GM23248 (cell line): Measurements from ENCODE around the gene PSMG4. TPM values are rescaled to one million over a fixed set of nuclear protein-coding genes. Genes with fewer than 3 reads are reported as not detected.

ENCODE experiments used
- DNase-seq: peaks from one replicate; pipeline ENCODE4 v3.0.0-alpha.2; 2015
- H2AFZ ChIP-seq: fragments of 200-600 bp; sonication (generic); 2 replicates; pipeline ENCODE4 v1.6.1; 2016; ENCODE audit warnings: antibody characterized with exemption
- H3F3A ChIP-seq: fragments of 200-600 bp; sonication (generic); 2 replicates; pipeline ENCODE4 v1.6.1; 2016; ENCODE audit warnings: mild to moderate bottlenecking, antibody characterized with exemption, mixed run types; ENCODE audit not compliant: insufficient read depth
- H3K27ac ChIP-seq: fragments of 200-600 bp; sonication (generic); 2 replicates; pipeline ENCODE4 v1.5.1; 2016; ENCODE audit warnings: mild to moderate bottlenecking
- H3K27me3 ChIP-seq: fragments of 200-600 bp; sonication (generic); replicated peaks from 2 replicates; pipeline ENCODE4 v1.6.1; 2016; ENCODE audit warnings: mild to moderate bottlenecking; ENCODE audit not compliant: insufficient read depth
- H3K36me3 ChIP-seq: fragments of 200-600 bp; sonication (generic); 2 replicates; pipeline ENCODE4 v1.6.1; 2016; ENCODE audit warnings: low read depth, mild to moderate bottlenecking
- H3K4me1 ChIP-seq: fragments of 200-600 bp; sonication (generic); 2 replicates; pipeline ENCODE4 v1.6.1; 2016; ENCODE audit warnings: mild to moderate bottlenecking; ENCODE audit not compliant: insufficient read depth
- H3K4me2 ChIP-seq: fragments of 200-600 bp; sonication (generic); one replicate; pipeline ENCODE4 v1.6.1; 2016; ENCODE audit warnings: mild to moderate bottlenecking; ENCODE audit not compliant: unreplicated experiment
- H3K4me3 ChIP-seq: fragments of 200-600 bp; sonication (generic); 2 replicates; pipeline ENCODE4 v1.5.1; 2016; ENCODE audit warnings: mild to moderate bottlenecking
- H3K79me2 ChIP-seq: fragments of 200-600 bp; sonication (generic); 2 replicates; pipeline ENCODE4 v1.6.1; 2016; ENCODE audit warnings: mild to moderate bottlenecking; ENCODE audit not compliant: insufficient read depth
- H3K9ac ChIP-seq: fragments of 200-600 bp; sonication (generic); 2 replicates; pipeline ENCODE4 v1.6.1; 2016; ENCODE audit warnings: mild to moderate bottlenecking
- H3K9me2 ChIP-seq: fragments of 200-600 bp; sonication (generic); 2 replicates; pipeline ENCODE4 v1.6.1; 2016; ENCODE audit warnings: mixed run types, mild to moderate bottlenecking, moderate library complexity; ENCODE audit not compliant: insufficient read depth
- H3K9me3 ChIP-seq: fragments of 200-600 bp; sonication (generic); one replicate; pipeline ENCODE4 v1.6.1; 2017; ENCODE audit warnings: low read depth
- H4K20me1 ChIP-seq: fragments of 200-600 bp; sonication (generic); 2 replicates; pipeline ENCODE4 v1.6.0; 2016; ENCODE audit not compliant: insufficient read depth
- EZH2 ChIP-seq: fragments of 200-600 bp; sonication (generic); IDR thresholded peaks from 2 replicates; pipeline ENCODE4 v1.6.1; 2018; ENCODE audit warnings: antibody characterized with exemption, mild to moderate bottlenecking; ENCODE audit not compliant: insufficient read depth, poor library complexity, severe bottlenecking
- EZH2phosphoT487 ChIP-seq: fragments of 200-600 bp; sonication (generic); IDR thresholded peaks from 2 replicates; pipeline ENCODE4 v1.6.1; 2018; ENCODE audit warnings: antibody characterized with exemption, moderate library complexity, mild to moderate bottlenecking, low read depth; ENCODE audit not compliant: insufficient read depth
- WGBS, 2 experiments: methylation state at CpG; one replicate each; pipeline ENCODE4 v1.1.6; 2015 to 2017; ENCODE audit warnings: low lambda C conversion rate in 2 of 2, low coverage in 1 of 2; ENCODE audit errors: missing lambda C conversion rate in 2 of 2; 5-methylcytosine and 5-hydroxymethylcytosine counted together
- in situ Hi-C: fragments of 300-500 bp; cut with MboI; formaldehyde crosslinking; loops from 2 replicates; pipeline ENCODE4 v1.15.0; 2020
- polyA plus RNA-seq: library from polyadenylated mRNA; unstranded; fragments of >200 nt; fragmentation: Nextera tagmentation; extraction: Ambion mirVana; gene quantifications from 2 replicates; pipeline ENCODE4 v1.2.1, GENCODE V29; 2016
- total RNA-seq: library from RNA; depleted of rRNA; stranded (reverse); fragments of >200 nt; shearing (Covaris generic); gene quantifications from 2 replicates; pipeline ENCODE4 v1.2.3, GENCODE V29; 2014

The PSMG4 gene
- total and polyA plus RNA-seq, 2 experiments from 2014 or later = 20.0 to 46.9 TPM

DNA sequence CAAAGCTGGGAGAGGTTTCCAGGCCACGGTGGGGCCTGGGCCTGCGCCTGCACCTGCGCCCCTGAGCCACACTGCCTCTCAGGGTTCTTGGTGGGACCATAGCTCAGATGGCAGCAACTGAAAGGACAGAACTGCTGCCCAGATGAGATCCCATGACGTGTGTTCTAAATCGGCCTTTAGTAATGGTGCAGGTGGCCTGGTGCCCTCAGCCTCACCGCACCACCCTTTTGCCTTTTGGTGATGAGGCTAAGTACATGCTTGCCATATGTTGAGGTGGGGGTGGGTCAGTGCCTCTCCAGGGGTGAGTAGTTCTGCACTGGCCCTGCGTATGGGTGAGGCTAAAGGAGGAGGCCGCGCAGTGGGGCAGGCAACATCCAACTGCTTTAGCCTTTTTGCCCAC lies 7.4 kb downstream of the PSMG4 start:
- peaks cover 44% of the 10 kb centered on the region for H3K79me2 ChIP-seq
- 51 to 53% methylated on average over 9 of the region's 9 CpGs for WGBS, 2 experiments
- H3F3A ChIP-seq = no peaks in the 10 kb centered on the region
- TF ChIP-seq EZH2phosphoT487 (no peak), EZH2 (no peak)
- no peak overlapping the region for H3K4me3 ChIP-seq
- no peak overlapping the region for H3K4me2 ChIP-seq
- H3K9me2 ChIP-seq = no peaks in the 10 kb centered on the region
- no peaks in the 10 kb centered on the region; the same call in 1 of the 2 replicates for H3K36me3 ChIP-seq
- no peak overlapping the region for H2AFZ ChIP-seq
- in situ Hi-C loops = no loop called here
- no peaks in the 10 kb centered on the region for H3K4me1 ChIP-seq
- H4K20me1 ChIP-seq = no peaks in the 10 kb centered on the region
- no peak for DNase-seq
- H3K27ac ChIP-seq = no peak overlapping the region
- no peak overlapping the region for H3K9ac ChIP-seq
- no peaks in the 10 kb centered on the region for H3K27me3 ChIP-seq
- no peaks in the 10 kb centered on the region for H3K9me3 ChIP-seq

- no peaks in the 10 kb centered on the region for H4K20me1 ChIP-seq
- no peak for TF ChIP-seq EZH2phosphoT487
- TF ChIP-seq EZH2 = no peak
- no peak overlapping the region for H3K4me2 ChIP-seq
- no peaks in the 10 kb centered on the region for H3F3A ChIP-seq
- H3K79me2 ChIP-seq = peaks cover 34% of the 10 kb centered on the region
- no peak overlapping the region for H3K27ac ChIP-seq
- WGBS, 2 experiments = 78 to 83% methylated on average over 4 to 5 of the region's 5 CpGs
- H2AFZ ChIP-seq = no peak overlapping the region
- peaks cover 4% of the 10 kb centered on the region; the same call in 1 of the 2 replicates for H3K36me3 ChIP-seq
- no peak overlapping the region for H3K9ac ChIP-seq
- no peaks in the 10 kb centered on the region for H3K9me2 ChIP-seq
- H3K4me3 ChIP-seq = no peak overlapping the region
- no peaks in the 10 kb centered on the region for H3K4me1 ChIP-seq
- H3K27me3 ChIP-seq = no peaks in the 10 kb centered on the region
- in situ Hi-C loops = no loop called here
- no peak for DNase-seq
- no peaks in the 10 kb centered on the region for H3K9me3 ChIP-seq
These were observed 8.4 kb downstream of the PSMG4 start for GRCh38 chr6:3267162-3267561.

DNA sequence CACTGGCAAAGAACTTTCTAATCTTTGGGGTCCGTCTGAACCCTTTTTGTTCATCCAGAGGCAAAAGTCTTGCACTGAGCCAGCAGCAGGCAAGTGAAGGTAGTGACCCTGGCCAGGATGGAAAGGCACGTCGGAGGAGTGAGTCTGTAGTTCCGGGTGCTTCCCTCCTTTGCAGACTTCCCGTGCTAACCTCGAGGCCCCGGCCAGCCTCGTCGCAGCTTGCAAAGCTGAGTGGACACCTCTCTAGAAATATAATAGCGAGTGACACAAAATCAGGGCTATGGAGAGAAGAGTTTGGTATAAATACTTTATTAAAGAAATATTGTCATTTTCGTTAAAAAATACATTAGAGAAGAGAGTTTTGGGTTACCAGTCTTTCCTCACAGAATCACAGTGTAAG lies 9.9 kb downstream of the PSMG4 start:
- in situ Hi-C loops = no loop called here
- H3K36me3 ChIP-seq = peaks cover 7% of the 10 kb centered on the region; the same call in 1 of the 2 replicates
- no peak overlapping the region for H3K9ac ChIP-seq
- H2AFZ ChIP-seq = no peak overlapping the region
- H4K20me1 ChIP-seq = no peaks in the 10 kb centered on the region
- H3F3A ChIP-seq = no peaks in the 10 kb centered on the region
- no peaks in the 10 kb centered on the region for H3K27me3 ChIP-seq
- no peaks in the 10 kb centered on the region for H3K9me3 ChIP-seq
- no peak overlapping the region for H3K4me3 ChIP-seq
- no peak overlapping the region for H3K4me2 ChIP-seq
- H3K4me1 ChIP-seq = no peaks in the 10 kb centered on the region
- TF ChIP-seq EZH2 = no peak
- no peak for TF ChIP-seq EZH2phosphoT487
- DNase-seq = no peak
- no peak overlapping the region for H3K27ac ChIP-seq
- 81% methylated on average over 11 of the region's 11 CpGs for WGBS, 2 experiments
- no peaks in the 10 kb centered on the region for H3K9me2 ChIP-seq
- H3K79me2 ChIP-seq = peaks cover 26% of the 10 kb centered on the region

- H3K9ac ChIP-seq = no peak overlapping the region
- in situ Hi-C loops = no loop called here
- no peaks in the 10 kb centered on the region for H3K27me3 ChIP-seq
- TF ChIP-seq EZH2phosphoT487 = no peak
- TF ChIP-seq EZH2 = no peak
- H3K79me2 ChIP-seq = peaks cover 18% of the 10 kb centered on the region; the same call in 1 of the 2 replicates
- no peak overlapping the region for H3K4me3 ChIP-seq
- no peaks in the 10 kb centered on the region for H3K9me2 ChIP-seq
- H3K27ac ChIP-seq = no peak overlapping the region
- H3F3A ChIP-seq = no peaks in the 10 kb centered on the region
- no peak overlapping the region for H3K4me2 ChIP-seq
- H4K20me1 ChIP-seq = no peaks in the 10 kb centered on the region
- no peaks in the 10 kb centered on the region for H3K4me1 ChIP-seq
- peaks cover 7% of the 10 kb centered on the region; the same call in 1 of the 2 replicates for H3K36me3 ChIP-seq
- H3K9me3 ChIP-seq = no peaks in the 10 kb centered on the region
- 86 to 88% methylated on average over 27 of the region's 27 CpGs for WGBS, 2 experiments
- DNase-seq = no peak
- H2AFZ ChIP-seq = no peak overlapping the region
These were observed 10.7 kb downstream of the PSMG4 start for GRCh38 chr6:3269281-3269975.
